WERI-Rb-1 (cell line): ENCODE data around the gene CNTNAP4.

ENCODE experiments used
- DNase-seq: peaks from one replicate; pipeline ENCODE4 v3.0.0-alpha.2; 2020
- H3K27ac ChIP-seq: fragments of 250-450 bp; sonication (Bioruptor Pico); 2 replicates; pipeline ENCODE4 v1.5.1; 2020; ENCODE audit warnings: mild to moderate bottlenecking, moderate library complexity
- H3K27me3 ChIP-seq: fragments of 250-450 bp; sonication (Bioruptor Pico); 2 replicates; pipeline ENCODE4 v1.5.1; 2021; ENCODE audit warnings: mild to moderate bottlenecking, low read depth, moderate library complexity; ENCODE audit not compliant: insufficient read depth, severe bottlenecking
- H3K36me3 ChIP-seq: fragments of 250-450 bp; sonication (Bioruptor Pico); 2 replicates; pipeline ENCODE4 v1.5.1; 2020; ENCODE audit warnings: mild to moderate bottlenecking, moderate library complexity
- H3K4me3 ChIP-seq: 2 replicates; pipeline ENCODE4 v1.5.1; 2011; ENCODE audit warnings: low read depth, mild to moderate bottlenecking, control low read depth, low read length
- H3K9me3 ChIP-seq: fragments of 250-450 bp; sonication (Bioruptor Pico); 2 replicates; pipeline ENCODE4 v1.5.1; 2021; ENCODE audit warnings: mild to moderate bottlenecking, moderate library complexity; ENCODE audit not compliant: severe bottlenecking
- CTCF ChIP-seq: IDR thresholded peaks from 2 replicates; pipeline ENCODE4 v1.5.1; 2011; ENCODE audit warnings: low read depth, mild to moderate bottlenecking, control low read depth, inconsistent platforms, low read length

Gene CNTNAP4

DNA sequence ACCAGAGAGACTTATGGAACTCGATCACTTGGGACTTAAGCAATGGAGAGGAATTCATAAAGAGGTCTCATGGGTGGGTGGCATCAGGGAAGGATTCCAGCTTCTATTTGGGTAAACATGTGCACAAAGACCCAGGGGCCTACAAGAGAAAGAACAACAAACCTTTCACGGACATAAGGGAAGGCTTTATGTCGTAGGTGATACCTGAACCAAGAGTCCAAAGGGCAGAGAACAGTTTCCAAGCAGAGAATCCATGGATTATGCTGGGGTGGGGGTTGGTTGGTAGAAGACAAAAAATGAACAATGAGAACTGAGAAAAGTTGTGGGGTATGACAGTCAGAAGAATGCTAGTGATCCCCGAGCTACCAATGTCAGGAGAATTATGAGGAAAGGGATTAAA is 119.8 kb downstream of the CNTNAP4 start:
- no peak overlapping the region for H3K27ac ChIP-seq
- H3K4me3 ChIP-seq = no peak overlapping the region

DNA sequence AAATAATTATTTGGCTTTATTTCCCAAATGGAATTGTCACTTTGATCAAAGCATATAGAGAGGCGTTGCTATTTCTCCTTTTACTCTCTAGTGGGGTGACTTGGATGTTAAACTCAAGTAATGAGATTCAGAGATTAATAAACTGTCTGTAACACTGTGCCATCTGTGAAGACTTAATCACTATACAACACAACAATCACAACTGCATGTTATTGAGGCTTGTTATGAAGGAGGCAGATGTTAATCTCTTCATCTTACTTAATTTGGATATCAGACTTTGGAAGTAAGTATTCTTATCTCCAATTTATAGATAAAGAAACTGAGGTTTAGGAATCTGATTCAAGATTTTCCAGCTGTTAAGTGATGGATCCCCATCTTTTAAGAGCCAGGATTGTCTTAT is 132.5 kb downstream of the CNTNAP4 start:
- DNase-seq = no peak
- Histone ChIP-seq H3K27me3 (no peaks in the 10 kb centered on the region), H3K36me3 (no peaks in the 10 kb centered on the region), H3K27ac (no peak overlapping the region), H3K4me3 (no peak overlapping the region), H3K9me3 (no peaks in the 10 kb centered on the region)
- TF ChIP-seq CTCF = no peak

More for the DNA sequence above, 119.8 kb downstream of the CNTNAP4 start:
- no peak for TF ChIP-seq CTCF
- H3K36me3 ChIP-seq = no peaks in the 10 kb centered on the region
- H3K9me3 ChIP-seq = no peaks in the 10 kb centered on the region
- DNase-seq = no peak
- H3K27me3 ChIP-seq = no peaks in the 10 kb centered on the region

DNA sequence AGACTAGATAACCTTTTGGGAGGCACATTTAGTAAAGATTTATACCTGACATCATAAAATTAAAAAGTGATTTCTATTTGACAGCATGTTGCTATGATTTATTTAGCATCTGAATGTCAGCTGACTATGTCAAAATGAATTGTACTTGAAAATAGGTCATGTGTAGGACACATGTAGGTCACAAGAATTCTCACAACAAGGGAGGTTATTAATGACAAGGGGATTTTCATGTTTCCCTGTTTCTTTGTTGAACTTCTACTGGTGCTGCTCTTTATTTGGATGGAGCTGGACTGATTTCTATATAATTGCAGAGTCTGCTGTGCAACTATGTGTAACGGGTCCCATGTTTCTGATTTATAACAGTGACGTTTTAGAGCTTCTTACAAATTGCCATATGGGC is 144.4 kb downstream of the CNTNAP4 start:
- no peak overlapping the region for H3K4me3 ChIP-seq
- H3K9me3 ChIP-seq = no peaks in the 10 kb centered on the region
- no peak overlapping the region for H3K27ac ChIP-seq
- no peaks in the 10 kb centered on the region for H3K27me3 ChIP-seq
- H3K36me3 ChIP-seq = no peaks in the 10 kb centered on the region
- DNase-seq = no peak
- no peak for TF ChIP-seq CTCF

- no peak overlapping the region for H3K27ac ChIP-seq
- H3K9me3 ChIP-seq = no peaks in the 10 kb centered on the region
- no peak overlapping the region for H3K4me3 ChIP-seq
- no peak for DNase-seq
- H3K27me3 ChIP-seq = no peaks in the 10 kb centered on the region
- no peaks in the 10 kb centered on the region for H3K36me3 ChIP-seq
- no peak for TF ChIP-seq CTCF
Observed at GRCh38 chr16:76428858-76429257, 151.7 kb downstream of the CNTNAP4 start.

GRCh38 chr16:76441391-76441790 is 164.2 kb downstream of the CNTNAP4 start:
- peaks cover 2% of the 10 kb centered on the region for H3K9me3 ChIP-seq
- peak overlapping the region; percentile 70 for H3K27ac ChIP-seq
- H3K4me3 ChIP-seq = peak overlapping the region; percentile 27
- no peak for TF ChIP-seq CTCF
- no peaks in the 10 kb centered on the region for H3K36me3 ChIP-seq
- H3K27me3 ChIP-seq = no peaks in the 10 kb centered on the region
- peak; percentile 57 for DNase-seq

DNA sequence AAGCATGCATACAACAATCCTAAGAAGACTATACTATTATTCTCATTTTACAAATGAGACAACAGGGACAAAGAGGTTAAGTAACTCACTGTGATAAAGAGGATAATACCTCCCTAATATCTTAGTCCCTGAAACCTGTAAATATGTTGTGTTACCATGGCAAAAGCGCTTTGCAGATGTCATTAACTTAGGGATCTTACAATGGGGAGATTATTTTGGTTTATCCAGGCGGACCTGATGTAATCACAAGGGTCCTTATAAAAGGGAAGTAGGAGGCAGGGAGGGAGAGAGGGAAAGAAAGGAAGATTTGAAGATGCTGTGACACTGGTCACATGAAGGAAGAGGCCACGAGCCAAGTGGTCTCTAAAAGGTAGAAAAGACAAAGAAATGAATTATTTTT is 164.7 kb downstream of the CNTNAP4 start:
- TF ChIP-seq CTCF = no peak
- no peaks in the 10 kb centered on the region for H3K36me3 ChIP-seq
- peak overlapping the region; percentile 70 for H3K27ac ChIP-seq
- peaks cover 2% of the 10 kb centered on the region for H3K9me3 ChIP-seq
- H3K4me3 ChIP-seq = no peak overlapping the region
- DNase-seq = peak; percentile 45
- no peaks in the 10 kb centered on the region for H3K27me3 ChIP-seq
